Glutamatergic neuron (in vitro differentiated cells): ENCODE data around the gene PBX3. TPM values are rescaled to one million over a fixed set of nuclear protein-coding genes. Genes with fewer than 3 reads are reported as not detected.

Experiments
- DNase-seq: peaks from one replicate; pipeline ENCODE4 v3.0.0; 2022
- H3K27ac Mint-ChIP-seq: one replicate; pipeline ENCODE4 v1.8.0; 2020; ENCODE audit warnings: mild to moderate bottlenecking, mixed read lengths, inconsistent platforms; ENCODE audit not compliant: unreplicated experiment
- H3K27me3 Mint-ChIP-seq: one replicate; pipeline ENCODE4 v1.8.0; 2020; ENCODE audit warnings: mild to moderate bottlenecking, moderate library complexity, mixed read lengths, inconsistent platforms; ENCODE audit not compliant: unreplicated experiment
- H3K36me3 Mint-ChIP-seq: one replicate; pipeline ENCODE4 v1.8.0; 2020; ENCODE audit warnings: mild to moderate bottlenecking, mixed read lengths, inconsistent platforms; ENCODE audit not compliant: unreplicated experiment
- H3K4me1 Mint-ChIP-seq: one replicate; pipeline ENCODE4 v1.8.0; 2020; ENCODE audit warnings: mild to moderate bottlenecking, low read depth, mixed read lengths, inconsistent platforms; ENCODE audit not compliant: unreplicated experiment
- H3K4me3 Mint-ChIP-seq: one replicate; pipeline ENCODE4 v1.8.0; 2020; ENCODE audit warnings: mild to moderate bottlenecking, mixed read lengths, inconsistent platforms; ENCODE audit not compliant: unreplicated experiment
- H3K9me3 Mint-ChIP-seq: one replicate; pipeline ENCODE4 v1.8.0; 2020; ENCODE audit warnings: mild to moderate bottlenecking, moderate library complexity, mixed read lengths, inconsistent platforms; ENCODE audit not compliant: unreplicated experiment
- CTCF ChIP-seq: fragments of 200-600 bp; sonication (generic); IDR thresholded peaks from one replicate; pipeline ENCODE4 v1.5.0; 2021; ENCODE audit not compliant: partially characterized antibody, unreplicated experiment
- total RNA-seq: library from RNA; stranded (reverse); fragmentation: NEBNext Ultra II Directional; extraction: Animal tissue kit (Norgen Biotek cat#: 25700); gene quantifications from one replicate; pipeline ENCODE4 v1.2.1, GENCODE V29; 2021; ENCODE audit not compliant: unreplicated experiment

Gene PBX3
- total RNA-seq, 1 donor from 2014 or later: 51.2 TPM

- Mint-ChIP-seq H3K27ac (no peak overlapping the region), H3K4me3 (peak overlapping the region; percentile 91), H3K27me3 (peaks cover 8% of the 10 kb centered on the region), H3K9me3 (peaks cover 11% of the 10 kb centered on the region), H3K4me1 (peaks cover 9% of the 10 kb centered on the region), H3K36me3 (no peaks in the 10 kb centered on the region)
- no peak for DNase-seq
- no peak for TF ChIP-seq CTCF
Observed at GRCh38 chr9:125745018-125745417, 2.2 kb upstream of the PBX3 start.

- TF ChIP-seq CTCF: no peak
- Mint-ChIP-seq H3K4me3 (peak overlapping the region; percentile 91), H3K4me1 (peaks cover 13% of the 10 kb centered on the region), H3K36me3 (no peaks in the 10 kb centered on the region), H3K9me3 (peaks cover 11% of the 10 kb centered on the region), H3K27me3 (peaks cover 8% of the 10 kb centered on the region), H3K27ac (no peak overlapping the region)
- DNase-seq: no peak
Observed at GRCh38 chr9:125745682-125746016, 1.5 kb upstream of the PBX3 start.

GRCh38 chr9:125746017-125746773, 978 bp upstream of the PBX3 start:
- Mint-ChIP-seq H3K27ac (peak overlapping the region; percentile 22), H3K4me3 (peak overlapping the region; percentile 91), H3K27me3 (peaks cover 8% of the 10 kb centered on the region), H3K36me3 (no peaks in the 10 kb centered on the region), H3K9me3 (peaks cover 11% of the 10 kb centered on the region), H3K4me1 (peaks cover 15% of the 10 kb centered on the region)
- no peak for TF ChIP-seq CTCF
- peak; percentile 96 for DNase-seq

- Mint-ChIP-seq H3K4me1 (peaks cover 15% of the 10 kb centered on the region), H3K4me3 (no peak overlapping the region), H3K27me3 (peaks cover 8% of the 10 kb centered on the region), H3K9me3 (peaks cover 11% of the 10 kb centered on the region), H3K27ac (no peak overlapping the region), H3K36me3 (no peaks in the 10 kb centered on the region)
- DNase-seq: no peak
- no peak for TF ChIP-seq CTCF
Observed at GRCh38 chr9:125746774-125747052, 460 bp upstream of the PBX3 start.

- Mint-ChIP-seq H3K36me3 (no peaks in the 10 kb centered on the region), H3K4me1 (peaks cover 15% of the 10 kb centered on the region), H3K27me3 (peaks cover 8% of the 10 kb centered on the region), H3K4me3 (peak overlapping the region; percentile 91), H3K27ac (peak overlapping the region; percentile 92), H3K9me3 (peaks cover 11% of the 10 kb centered on the region)
- DNase-seq: peak; percentile 52
- no peak for TF ChIP-seq CTCF
Observed at GRCh38 chr9:125747765-125748445, 732 bp downstream of the PBX3 start.
